CD4-positive, alpha-beta T cell treated with Interleukin-12 subunit alpha and Interleukin-12 subunit beta, for 1 hour (primary cell): Measurements from ENCODE around the gene KCNMB1.

ENCODE experiments used
- DNase-seq: peaks from one replicate; pipeline ENCODE4 v3.0.0-alpha.2; 2020

KCNMB1 gene, protein sequence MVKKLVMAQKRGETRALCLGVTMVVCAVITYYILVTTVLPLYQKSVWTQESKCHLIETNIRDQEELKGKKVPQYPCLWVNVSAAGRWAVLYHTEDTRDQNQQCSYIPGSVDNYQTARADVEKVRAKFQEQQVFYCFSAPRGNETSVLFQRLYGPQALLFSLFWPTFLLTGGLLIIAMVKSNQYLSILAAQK

GRCh38 chr5:170388818-170389549 is at the start of gene KCNMB1:
Gene KCNMB1, minus strand, starts transcription at chr5:170389367. Its CDS starts 3,920 bp downstream, at chr5:170385447.
- DNase-seq: no peak

DNA sequence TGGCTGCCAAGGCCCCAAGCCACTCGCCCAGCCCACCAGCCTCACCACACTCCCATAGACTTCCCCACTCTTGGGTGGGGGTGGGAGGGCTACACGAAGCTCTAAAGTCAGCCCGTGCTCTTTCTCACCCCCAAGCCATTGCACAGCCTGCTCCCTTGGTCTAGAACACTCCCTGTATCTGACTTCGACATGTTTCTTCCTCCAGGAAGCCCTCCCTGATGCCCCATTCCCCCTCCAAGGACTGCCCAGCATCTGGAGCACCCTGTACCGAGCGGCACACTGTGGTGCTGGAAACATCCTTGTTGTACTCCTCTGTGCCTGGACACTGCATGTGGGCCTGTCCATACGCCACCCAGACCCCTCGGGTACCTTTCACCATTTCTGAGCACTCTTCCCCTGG is 49.4 kb upstream of the KCNMB1 start:
- no peak for DNase-seq

GRCh38 chr5:170437621-170438375 is 48.6 kb upstream of the KCNMB1 start:
- DNase-seq: no peak

- no peak for DNase-seq
Observed at GRCh38 chr5:170436335-170436734, 47.2 kb upstream of the KCNMB1 start.

DNA sequence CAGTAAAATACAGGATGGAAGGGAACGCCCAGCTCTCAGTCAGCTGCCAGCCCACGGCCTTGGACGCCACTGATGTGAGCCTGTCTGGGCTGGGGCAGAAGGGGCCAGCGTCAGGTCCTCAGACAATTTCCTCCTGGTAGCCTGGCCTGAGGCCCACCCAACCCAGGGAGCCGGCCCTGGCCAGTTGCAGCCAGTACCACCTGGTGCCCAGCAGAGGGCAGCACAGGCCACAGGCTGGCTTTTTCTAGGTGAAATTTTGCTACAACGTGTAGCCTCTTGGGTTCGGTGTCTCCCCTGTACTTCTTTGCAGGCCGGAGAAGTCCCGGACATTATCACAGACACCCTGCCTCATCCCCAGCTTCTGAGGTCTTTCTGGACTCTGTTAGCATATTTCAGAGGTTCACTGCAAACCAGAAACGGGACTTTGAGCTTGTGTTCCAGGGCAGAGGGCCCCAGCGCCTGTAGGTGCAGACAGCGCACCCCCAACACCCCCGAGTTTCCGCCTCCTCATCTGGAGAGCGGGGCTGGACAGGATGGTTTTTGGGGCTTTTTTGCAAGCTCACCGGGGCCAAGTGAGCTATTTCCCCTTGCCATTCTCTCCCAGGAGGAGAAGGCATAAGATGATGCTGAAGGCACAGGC is 45.9 kb upstream of the KCNMB1 start:
- DNase-seq: peak; percentile 51

GRCh38 chr5:170432669-170433068 is 43.5 kb upstream of the KCNMB1 start:
- DNase-seq: no peak

DNA sequence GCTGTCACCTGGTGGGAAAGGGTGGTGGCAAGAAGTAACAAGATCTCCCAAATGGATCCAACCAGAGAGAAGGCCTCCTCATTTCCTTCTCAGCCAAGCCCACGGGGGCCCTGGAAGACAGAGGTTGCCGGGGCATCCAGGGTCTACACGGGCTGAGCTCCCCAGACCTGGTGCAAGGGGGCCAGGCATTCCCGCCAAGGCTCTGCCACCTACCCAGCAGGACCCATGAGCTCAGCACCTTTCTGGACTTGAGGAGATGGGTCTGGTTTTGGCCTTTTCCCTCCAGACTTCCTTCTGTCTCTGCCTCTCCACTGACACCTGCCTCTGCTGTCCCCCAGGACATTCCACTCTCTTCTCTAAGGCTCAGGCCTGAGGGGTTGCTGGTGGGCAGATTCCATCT is 42.4 kb upstream of the KCNMB1 start:
- no peak for DNase-seq

- DNase-seq: no peak
Observed at GRCh38 chr5:170430866-170431437, 41.8 kb upstream of the KCNMB1 start.

DNA sequence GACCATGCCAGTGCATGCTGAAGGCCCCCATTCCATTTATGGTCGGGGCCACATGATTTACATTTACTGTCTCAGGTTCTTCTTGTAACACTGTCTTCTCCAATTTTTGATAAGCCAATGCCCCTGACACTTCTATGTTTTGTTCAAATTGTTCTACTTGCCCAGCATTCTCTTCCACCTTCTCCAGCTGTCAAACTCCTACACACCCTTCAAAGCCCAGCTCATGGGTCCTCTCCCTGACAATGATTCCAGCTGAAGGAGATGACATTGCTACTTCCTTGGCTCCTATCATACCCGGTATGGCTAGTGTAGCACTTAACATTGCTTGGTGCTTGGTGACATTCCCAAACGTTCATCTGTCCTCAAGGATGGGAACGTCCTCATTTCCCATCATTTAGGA is 41.1 kb upstream of the KCNMB1 start:
- DNase-seq: no peak

- no peak for DNase-seq
Observed at GRCh38 chr5:170429014-170429413, 39.8 kb upstream of the KCNMB1 start.

DNA sequence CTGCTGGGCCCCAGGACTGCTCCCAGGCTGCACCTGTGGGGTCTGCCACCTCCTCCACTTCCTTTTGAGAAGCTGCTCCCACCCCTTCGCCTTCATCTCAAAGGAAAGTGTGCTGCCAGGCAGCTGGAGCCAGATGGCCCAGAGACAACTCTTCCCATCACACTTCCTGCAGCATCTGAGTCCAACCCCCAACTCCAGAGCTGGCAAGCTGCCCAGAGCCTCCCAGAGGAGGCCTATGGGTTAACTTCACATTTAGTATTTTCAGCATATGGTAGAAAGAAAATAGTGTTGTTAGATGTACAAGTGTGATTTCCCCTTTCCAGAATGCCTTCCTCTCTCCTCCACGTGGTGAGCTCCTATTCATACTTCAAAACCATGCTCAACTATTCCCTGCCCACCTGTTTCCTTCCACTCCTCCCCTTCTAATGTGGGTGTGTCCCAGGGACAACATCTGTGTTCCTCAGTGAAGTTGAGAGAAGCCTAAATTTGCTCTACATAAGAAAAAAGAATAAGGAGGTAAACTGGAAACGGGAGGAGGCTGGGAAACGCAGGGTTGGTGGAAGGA is 38.6 kb upstream of the KCNMB1 start:
- DNase-seq: no peak

DNA sequence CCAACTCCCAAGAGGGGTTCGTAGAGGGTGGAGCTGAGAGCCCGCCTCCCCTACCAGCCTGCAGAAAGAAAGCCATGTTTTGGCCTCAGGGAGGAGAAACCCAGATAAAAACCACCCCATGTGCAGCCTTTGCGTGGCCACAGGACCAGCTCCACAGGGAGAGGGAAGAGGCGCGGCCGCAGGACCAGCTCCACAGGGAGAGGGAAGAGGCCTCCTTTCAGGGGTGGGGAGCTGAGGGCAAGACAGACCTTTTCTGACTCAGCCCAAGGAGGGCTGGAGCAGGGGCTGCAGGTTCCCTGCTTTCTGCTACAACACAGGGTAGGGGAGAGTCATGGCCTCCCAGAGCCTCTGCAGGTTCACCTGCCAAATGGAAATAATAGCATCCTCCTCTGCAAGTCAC is 37.6 kb upstream of the KCNMB1 start:
- no peak for DNase-seq

- DNase-seq: no peak
Observed at GRCh38 chr5:170426149-170426767, 37.1 kb upstream of the KCNMB1 start.

GRCh38 chr5:170425731-170426130 is 36.6 kb upstream of the KCNMB1 start:
- no peak for DNase-seq

GRCh38 chr5:170424629-170425028 is 35.5 kb upstream of the KCNMB1 start:
- no peak for DNase-seq

DNA sequence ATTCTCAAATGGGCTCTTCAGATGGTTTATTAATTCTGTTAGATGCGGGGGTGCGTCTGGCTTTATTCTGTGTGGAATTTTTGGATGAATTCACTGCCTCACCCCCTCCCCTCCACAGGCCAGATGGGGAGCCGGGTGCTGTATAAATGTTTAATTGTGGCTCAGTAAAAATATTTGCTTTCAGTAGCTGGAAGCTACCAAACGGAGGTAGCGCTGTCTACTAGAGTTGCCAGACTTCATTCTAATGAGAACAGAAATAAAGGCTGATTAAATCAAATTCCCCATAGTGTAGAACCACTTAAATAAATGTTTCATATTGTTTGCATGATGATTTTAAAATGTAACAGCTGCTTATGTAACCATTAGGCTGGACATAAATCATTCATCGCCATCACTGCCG is 34.5 kb upstream of the KCNMB1 start:
- no peak for DNase-seq

DNA sequence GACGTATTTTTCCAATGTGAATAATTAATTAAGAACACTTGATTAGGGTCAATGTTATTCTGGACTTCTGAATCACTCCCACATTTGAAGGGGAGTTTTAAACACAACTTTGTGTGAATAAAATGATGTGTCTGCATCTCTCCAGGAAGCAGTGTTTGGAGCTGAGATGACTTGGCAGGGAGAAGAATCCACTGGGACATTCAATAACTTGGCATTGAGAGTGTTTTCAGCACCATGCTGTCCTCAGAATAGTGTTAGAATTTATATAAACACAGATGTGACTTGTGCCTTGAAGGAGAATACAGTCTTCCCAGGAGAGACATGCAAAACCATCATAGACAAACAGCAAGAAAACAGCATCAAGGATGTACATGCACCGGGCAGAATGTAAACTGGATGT is 32.7 kb upstream of the KCNMB1 start:
- DNase-seq: no peak

GRCh38 chr5:170420806-170421412 is 31.7 kb upstream of the KCNMB1 start:
- peak; percentile 65 for DNase-seq

GRCh38 chr5:170419643-170420042 is 30.5 kb upstream of the KCNMB1 start:
- no peak for DNase-seq

GRCh38 chr5:170418736-170419135 is 29.6 kb upstream of the KCNMB1 start:
- no peak for DNase-seq

DNA sequence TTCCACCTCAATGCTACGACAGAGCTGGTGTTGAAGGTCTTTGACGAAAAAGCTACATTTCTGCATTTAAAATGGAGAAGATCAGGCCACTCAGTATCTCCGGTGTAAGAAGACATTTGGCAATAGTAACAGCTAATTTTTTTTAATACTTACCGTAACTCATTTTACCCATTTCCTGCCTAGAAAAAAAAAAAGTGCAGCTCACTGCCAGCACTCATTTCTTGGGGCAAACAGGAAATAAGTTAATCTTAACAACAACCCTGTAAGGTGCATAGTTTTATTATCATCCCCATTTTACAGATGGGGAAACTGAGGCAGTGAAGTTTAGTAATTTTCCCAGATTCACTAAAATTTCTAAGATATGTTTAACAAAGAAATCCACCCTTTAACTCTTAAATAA is 27.4 kb upstream of the KCNMB1 start:
- DNase-seq: peak; percentile 9

DNA sequence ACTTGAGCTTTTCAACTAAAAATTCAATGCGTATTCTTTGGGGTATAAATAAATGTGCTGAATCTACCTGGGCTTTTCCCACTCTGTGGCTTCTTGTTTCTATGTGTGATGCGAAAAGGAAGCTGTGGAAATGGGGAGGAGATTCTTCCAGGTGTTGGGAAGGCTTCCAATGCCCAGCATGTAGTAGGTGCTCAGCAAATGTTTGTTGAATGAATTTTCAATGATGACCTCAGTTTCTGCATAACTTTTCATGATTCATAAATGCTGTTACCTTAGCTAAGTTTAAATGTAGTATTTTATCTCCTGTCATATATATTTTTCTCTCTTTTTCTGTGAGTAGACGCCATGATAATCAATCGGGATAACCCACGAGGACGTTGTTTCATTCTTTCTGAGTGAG is 25.6 kb upstream of the KCNMB1 start:
- no peak for DNase-seq
